OCI-M1 (cell line): Measurements from ENCODE around the gene USP32.

Source experiments
- DNase-seq: peaks from one replicate; lab custom pipeline; 2025; lab: John Stamatoyannopoulos, UW

The USP32 gene

GRCh38 chr17:60154616-60155426 lies 237.1 kb downstream of the USP32 start:
- DNase-seq = no peak

GRCh38 chr17:60153606-60154390 lies 238.1 kb downstream of the USP32 start:
- no peak for DNase-seq

GRCh38 chr17:60151355-60151754 lies 240.6 kb downstream of the USP32 start:
- no peak for DNase-seq

- no peak for DNase-seq
Measured at GRCh38 chr17:60149691-60150582, 242.0 kb downstream of the USP32 start, which contains the start of gene CA4. Gene CA4, plus strand, starts transcription at chr17:60149973. Its CDS starts 62 bp downstream, at chr17:60150035.

GRCh38 chr17:60148373-60148772 lies 243.6 kb downstream of the USP32 start:
- no peak for DNase-seq

GRCh38 chr17:60147553-60148223 lies 244.2 kb downstream of the USP32 start:
- peak; percentile 34 for DNase-seq

- no peak for DNase-seq
Measured at GRCh38 chr17:60146206-60146605, 245.7 kb downstream of the USP32 start.

- no peak for DNase-seq
Measured at GRCh38 chr17:60145006-60145935, 246.7 kb downstream of the USP32 start.

GRCh38 chr17:60142872-60143499 lies 248.9 kb downstream of the USP32 start:
- DNase-seq = peak; percentile 93

GRCh38 chr17:60141111-60142018 lies 250.6 kb downstream of the USP32 start:
- DNase-seq = no peak

- DNase-seq = peak; percentile 61
Measured at GRCh38 chr17:60139438-60140285, 252.3 kb downstream of the USP32 start.

- no peak for DNase-seq
Measured at GRCh38 chr17:60138769-60139437, 253.0 kb downstream of the USP32 start.

- no peak for DNase-seq
Measured at GRCh38 chr17:60137731-60138130, 254.2 kb downstream of the USP32 start.

GRCh38 chr17:60135951-60136666 lies 255.8 kb downstream of the USP32 start:
- DNase-seq = no peak

GRCh38 chr17:60135151-60135950 lies 256.6 kb downstream of the USP32 start:
- DNase-seq = peak; percentile 94
